ENCODE measurements around the gene FADS2.

GRCh38 chr11:61860054-61860903 is 32.2 kb downstream of the FADS2 start:
- TF ChIP-seq EZH2 (IDR thresholded peaks at IDR 0.05; ENCODE audit: insufficient read depth, poor library complexity, severe bottlenecking): no peak
- TF ChIP-seq EZH2phosphoT487 (IDR thresholded peaks at IDR 0.05; ENCODE audit: insufficient read depth, low read depth): no peak

All from GM23248 (cell line).